Gastroesophageal sphincter (tissue), 4 donors: ENCODE data around the gene MRPL53. TPM values are rescaled to one million over a fixed set of nuclear protein-coding genes. Genes with fewer than 3 reads are reported as not detected.

Experiments used
- ATAC-seq: fragments of 150-250 bp; one replicate; pipeline ENCODE4 v1.9.1; 2016; ENCODE audit warnings: mild to moderate bottlenecking, moderate library complexity
- H3K27ac ChIP-seq, 4 donors: fragments of 200-600 bp; sonication (generic) in 3 of 4; 1 replicate in 3 of 4; 2 replicates in 1 of 4; pipeline ENCODE4 v1.5.1; 2016 to 2019
- H3K27me3 ChIP-seq: fragments of 200-600 bp; sonication (generic); one replicate; pipeline ENCODE4 v1.5.1; 2019
- H3K36me3 ChIP-seq, 2 donors: fragments of 200-600 bp; sonication (generic); one replicate each; pipeline ENCODE4 v1.5.1; 2019; ENCODE audit warnings: control low read depth in 1 of 2
- H3K4me1 ChIP-seq, 3 donors: fragments of 200-600 bp; sonication (generic); 1 replicate in 2 of 3; 2 replicates in 1 of 3; pipeline ENCODE4 v1.5.1; 2016 to 2019; ENCODE audit warnings: control low read depth in 2 of 3
- H3K4me3 ChIP-seq, 2 donors: fragments of 200-600 bp; sonication (generic); one replicate each; pipeline ENCODE4 v1.5.1; 2019; ENCODE audit warnings: mild to moderate bottlenecking in 1 of 2, moderate library complexity in 1 of 2
- H3K9me3 ChIP-seq, 3 donors: fragments of 200-600 bp; sonication (generic); one replicate each; pipeline ENCODE4 v1.5.1; 2017 to 2019; ENCODE audit warnings: control low read depth in 2 of 3
- EP300 ChIP-seq: sonication (generic); formaldehyde crosslinking; IDR thresholded peaks from one replicate; pipeline ENCODE4 v1.6.1; 2017; ENCODE audit warnings: antibody characterized with exemption, mild to moderate bottlenecking
- POLR2A ChIP-seq, 2 donors: fragments of 450-650 bp; IDR thresholded peaks; one replicate each; pipeline ENCODE4 v1.6.1; 2017; ENCODE audit warnings: antibody characterized with exemption in 2 of 2, mild to moderate bottlenecking in 2 of 2, moderate library complexity in 1 of 2
- POLR2AphosphoS5 ChIP-seq: sonication (generic); formaldehyde crosslinking; IDR thresholded peaks from one replicate; pipeline ENCODE4 v1.6.1; 2017; ENCODE audit warnings: antibody characterized with exemption
- WGBS, 2 donors: methylation state at CpG; one replicate each; pipeline ENCODE4 v1.1.5; 2018; ENCODE audit warnings: low coverage in 1 of 2; 5-methylcytosine and 5-hydroxymethylcytosine counted together
- total RNA-seq, 4 donors: library from RNA; depleted of rRNA; stranded (reverse); fragments of >200 nt; gene quantifications; one replicate each; pipeline ENCODE4 v1.1.0, GENCODE V29; 2016
- TF ChIP-seq, protein P1 (sequence below), 4 experiments: fragments of 200-600 bp in 2 of 4; fragments of 450-650 bp in 2 of 4; sonication (generic) in 1 of 4; IDR thresholded peaks; one replicate each; pipeline ENCODE4 v1.5.1; 2017 to 2019; ENCODE audit warnings: antibody characterized with exemption in 4 of 4, mild to moderate bottlenecking in 2 of 4, moderate library complexity in 2 of 4

MRPL53 gene
- total RNA-seq, 4 donors from 2014 or later = 18.0 to 76.7 (median 30.2) TPM

DNA sequence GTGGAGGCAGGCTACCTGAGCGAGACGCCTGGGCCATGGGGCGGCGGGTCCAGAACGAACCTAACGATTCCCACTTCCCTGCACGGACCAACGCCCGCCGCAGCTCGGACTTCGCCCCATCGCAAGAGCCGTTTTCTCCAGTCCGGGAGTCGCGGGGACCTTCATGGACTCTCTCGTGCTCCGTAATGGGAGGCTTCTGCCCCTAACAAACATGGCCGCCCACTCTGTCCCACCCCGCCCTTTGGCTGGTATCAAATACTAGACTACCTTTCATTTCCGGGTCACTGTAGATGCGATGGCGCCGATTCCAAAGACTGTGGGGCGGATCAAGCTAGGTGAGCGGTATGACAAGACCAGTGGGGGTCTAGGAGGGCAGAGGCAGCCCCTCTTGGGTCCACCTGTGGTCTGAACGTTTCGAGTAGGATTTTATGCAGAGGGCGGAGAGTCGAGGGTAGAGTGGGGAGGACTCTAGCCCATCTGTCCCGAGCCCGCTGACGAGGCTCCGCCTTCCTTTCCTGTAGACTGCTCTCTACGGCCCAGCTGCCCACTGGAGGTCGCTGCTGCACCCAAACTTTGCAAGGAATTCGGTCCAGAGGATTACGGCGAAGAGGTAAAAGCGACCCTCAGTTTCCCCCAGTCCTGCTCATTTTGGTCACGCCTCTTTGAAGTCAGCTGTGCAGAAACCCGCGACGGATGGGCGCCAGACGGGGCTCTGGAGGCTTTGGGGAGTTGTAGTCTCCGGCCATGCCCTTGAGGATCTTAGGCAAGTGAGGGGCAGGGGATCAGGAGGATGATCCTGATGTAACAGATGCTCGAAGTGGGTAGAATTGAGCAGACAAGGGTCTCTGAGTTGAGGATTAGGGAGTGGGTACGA is 10.6 kb upstream of the MRPL53 start, which contains the start of the genes CCDC142 and TTC31:
CCDC142 (minus strand) TSS at position 198 of the 874 bp plus-strand sequence; CDS start at position 37, 161 bp downstream.
TTC31 (plus strand) TSS at position 281 of the 874 bp plus-strand sequence; CDS start at position 296, 15 bp downstream.
- no peaks in the 10 kb centered on the region for H3K9me3 ChIP-seq
- TF ChIP-seq EP300 (no peak), POLR2AphosphoS5 (peak; percentile 75), POLR2A (IDR thresholded peaks at IDR 0.05) (peak in 1 of 2 donors; percentile 48)
- TF ChIP-seq, protein P1, sequence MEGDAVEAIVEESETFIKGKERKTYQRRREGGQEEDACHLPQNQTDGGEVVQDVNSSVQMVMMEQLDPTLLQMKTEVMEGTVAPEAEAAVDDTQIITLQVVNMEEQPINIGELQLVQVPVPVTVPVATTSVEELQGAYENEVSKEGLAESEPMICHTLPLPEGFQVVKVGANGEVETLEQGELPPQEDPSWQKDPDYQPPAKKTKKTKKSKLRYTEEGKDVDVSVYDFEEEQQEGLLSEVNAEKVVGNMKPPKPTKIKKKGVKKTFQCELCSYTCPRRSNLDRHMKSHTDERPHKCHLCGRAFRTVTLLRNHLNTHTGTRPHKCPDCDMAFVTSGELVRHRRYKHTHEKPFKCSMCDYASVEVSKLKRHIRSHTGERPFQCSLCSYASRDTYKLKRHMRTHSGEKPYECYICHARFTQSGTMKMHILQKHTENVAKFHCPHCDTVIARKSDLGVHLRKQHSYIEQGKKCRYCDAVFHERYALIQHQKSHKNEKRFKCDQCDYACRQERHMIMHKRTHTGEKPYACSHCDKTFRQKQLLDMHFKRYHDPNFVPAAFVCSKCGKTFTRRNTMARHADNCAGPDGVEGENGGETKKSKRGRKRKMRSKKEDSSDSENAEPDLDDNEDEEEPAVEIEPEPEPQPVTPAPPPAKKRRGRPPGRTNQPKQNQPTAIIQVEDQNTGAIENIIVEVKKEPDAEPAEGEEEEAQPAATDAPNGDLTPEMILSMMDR (IDR thresholded peaks at IDR 0.05) = peak in 3 of 4 experiments; percentile 80 to 88 (median 87)
- WGBS, 2 donors = 0% methylated on average over 8 of the region's 50 CpGs; no CpG with 5 or more reads in 1 of the 2 donors
- H3K27ac ChIP-seq = peak within 1 kb of the TSS; percentile 54 to 97 (median 88)
- no peaks in the 10 kb centered on the region for H3K27me3 ChIP-seq
- peak; percentile 98 for ATAC-seq
- peaks cover 0 to 43% (median 19%) of the 10 kb centered on the region in 3 donors for H3K4me1 ChIP-seq
- peak within 1 kb of the TSS; percentile 57 to 90 for H3K4me3 ChIP-seq
- peaks cover 0 to 73% of the 10 kb centered on the region in 2 donors for H3K36me3 ChIP-seq

DNA sequence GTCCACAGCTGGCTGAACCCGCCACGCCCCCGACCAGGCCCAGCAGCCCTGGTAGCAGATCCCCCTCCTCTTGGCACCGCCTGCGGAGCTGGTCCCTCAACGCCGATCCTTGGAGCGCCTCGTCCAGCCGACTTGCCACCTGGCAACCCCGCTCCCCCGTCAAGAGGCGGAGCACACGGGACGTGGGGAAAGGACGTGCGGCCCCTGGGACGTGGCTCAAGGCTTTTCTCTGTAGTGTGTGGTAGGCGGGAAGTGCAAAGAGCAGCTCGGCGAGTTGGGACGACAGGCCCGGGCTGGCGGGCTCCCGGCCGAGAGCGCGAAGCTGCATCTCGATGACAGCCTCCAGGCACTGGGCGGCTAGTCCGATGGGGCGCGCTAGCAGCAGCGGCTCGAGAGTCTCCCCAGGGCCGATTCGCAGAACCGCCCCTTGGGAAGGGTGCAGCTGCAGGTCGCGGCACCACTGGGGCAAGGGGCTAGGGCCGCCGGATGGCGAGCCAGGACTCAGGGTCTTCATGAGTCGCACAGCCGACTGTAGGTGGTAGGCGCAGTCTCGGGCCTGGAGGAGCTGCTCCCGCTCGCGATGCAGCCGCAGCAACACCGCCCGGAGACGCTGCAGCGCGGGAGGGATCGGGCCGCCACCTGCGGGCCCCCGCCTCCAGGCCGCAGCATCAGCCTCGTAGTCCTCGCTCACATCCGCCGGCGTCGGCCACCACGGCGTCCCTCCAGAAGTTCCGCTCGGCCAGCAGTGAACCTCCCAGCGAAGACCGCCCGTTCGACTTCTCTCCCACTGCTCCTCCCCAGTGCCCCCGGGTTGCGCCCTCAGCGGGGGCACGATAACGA is 9.7 kb upstream of the MRPL53 start:
- WGBS, 2 donors = no CpG with 5 or more reads among the region's 80 CpGs
- Histone ChIP-seq H3K36me3 (peaks cover 0 to 73% of the 10 kb centered on the region in 2 donors), H3K27ac (peak overlapping the region; percentile 54 to 97 (median 88)), H3K4me1 (peaks cover 0 to 43% (median 19%) of the 10 kb centered on the region in 3 donors), H3K9me3 (no peaks in the 10 kb centered on the region), H3K4me3 (peak overlapping the region; percentile 57 to 90), H3K27me3 (no peaks in the 10 kb centered on the region)
- no peak for TF ChIP-seq EP300
- TF ChIP-seq, protein P1 (IDR thresholded peaks at IDR 0.05) = no peak
- no peak for TF ChIP-seq POLR2A (IDR thresholded peaks at IDR 0.05)
- no peak for TF ChIP-seq POLR2AphosphoS5
- peak; percentile 62 for ATAC-seq

DNA sequence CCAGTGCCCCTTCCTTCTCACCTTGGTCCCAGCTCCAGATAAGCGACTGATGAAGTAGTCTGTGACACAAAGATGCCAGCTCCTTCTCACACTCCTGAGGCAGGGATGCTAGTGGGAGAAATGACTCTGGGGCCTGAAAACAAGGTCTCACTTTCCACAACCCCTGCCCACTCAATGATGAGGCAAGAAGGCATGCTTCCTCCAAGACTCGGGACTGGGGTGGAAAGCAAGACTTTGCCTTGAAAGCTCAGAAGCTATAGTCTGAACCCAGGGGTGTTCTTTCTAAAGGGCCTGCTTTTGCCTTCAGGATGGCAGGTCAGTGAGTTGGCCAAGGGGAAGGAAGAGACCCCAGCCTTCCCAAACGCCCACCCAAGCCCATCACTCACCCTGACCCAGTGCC is 9.0 kb upstream of the MRPL53 start:
- no peak for ATAC-seq
- Histone ChIP-seq H3K36me3 (peaks cover 0 to 73% of the 10 kb centered on the region in 2 donors), H3K27me3 (no peaks in the 10 kb centered on the region), H3K9me3 (no peaks in the 10 kb centered on the region), H3K4me3 (peak overlapping the region; percentile 57 to 90), H3K4me1 (peaks cover 0 to 43% (median 19%) of the 10 kb centered on the region in 3 donors), H3K27ac (peak overlapping the region in 3 of 4 donors; percentile 87 to 97 (median 88))
- TF ChIP-seq, protein P1 (IDR thresholded peaks at IDR 0.05) = no peak
- no peak for TF ChIP-seq POLR2A (IDR thresholded peaks at IDR 0.05)
- no peak for TF ChIP-seq POLR2AphosphoS5
- no peak for TF ChIP-seq EP300
- 80% methylated on average over 1 of the region's 3 CpGs; no CpG with 5 or more reads in 1 of the 2 donors for WGBS, 2 donors

DNA sequence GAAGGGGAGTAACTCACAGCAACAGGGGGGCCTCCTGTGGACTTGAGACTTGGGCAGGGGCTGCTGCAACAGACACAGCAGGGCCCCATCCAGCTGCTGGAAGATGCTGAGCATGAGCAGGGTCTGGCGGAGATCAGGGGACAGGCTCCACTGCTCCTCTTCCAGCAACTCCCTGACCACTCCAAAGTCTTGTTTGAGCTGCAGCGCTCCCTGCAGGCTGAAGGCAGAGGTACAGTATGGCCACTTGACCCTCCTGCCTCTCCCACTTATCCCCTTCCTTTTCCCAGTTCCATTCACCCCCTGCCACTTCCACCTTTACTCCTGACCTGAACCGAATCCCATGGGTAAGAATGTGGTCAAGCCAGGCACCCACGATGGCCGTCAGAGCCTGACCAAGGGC is 2.4 kb upstream of the MRPL53 start:
- H3K4me3 ChIP-seq = no peak overlapping the region
- H3K4me1 ChIP-seq = peaks cover 4 to 30% (median 10%) of the 10 kb centered on the region in 3 donors
- H3K27ac ChIP-seq = no peak overlapping the region
- ATAC-seq = no peak
- no peak for TF ChIP-seq EP300
- TF ChIP-seq, protein P1 (IDR thresholded peaks at IDR 0.05) = no peak
- H3K9me3 ChIP-seq = no peaks in the 10 kb centered on the region
- no peaks in the 10 kb centered on the region for H3K27me3 ChIP-seq
- WGBS, 2 donors = 92% methylated on average over 2 of the region's 5 CpGs; no CpG with 5 or more reads in 1 of the 2 donors
- H3K36me3 ChIP-seq = peaks cover 0 to 60% of the 10 kb centered on the region in 2 donors
